COLO668 (cell line): Measurements from ENCODE around the gene FHOD3.
"Not testable (repeated sequence)": the region's sequence is repeated elsewhere in the genome, so short reads cannot be mapped to it uniquely, and the experiment has no call there.

Experiments
- DNase-seq: peaks from one replicate; lab custom pipeline; 2025; ENCODE audit not compliant: unreplicated experiment; lab: John Stamatoyannopoulos, UW

The FHOD3 gene

GRCh38 chr18:36441426-36442240, 144.1 kb downstream of the FHOD3 start:
- no peak for DNase-seq

- DNase-seq = no peak
Observed at GRCh38 chr18:36442717-36443116, 145.2 kb downstream of the FHOD3 start.

DNA sequence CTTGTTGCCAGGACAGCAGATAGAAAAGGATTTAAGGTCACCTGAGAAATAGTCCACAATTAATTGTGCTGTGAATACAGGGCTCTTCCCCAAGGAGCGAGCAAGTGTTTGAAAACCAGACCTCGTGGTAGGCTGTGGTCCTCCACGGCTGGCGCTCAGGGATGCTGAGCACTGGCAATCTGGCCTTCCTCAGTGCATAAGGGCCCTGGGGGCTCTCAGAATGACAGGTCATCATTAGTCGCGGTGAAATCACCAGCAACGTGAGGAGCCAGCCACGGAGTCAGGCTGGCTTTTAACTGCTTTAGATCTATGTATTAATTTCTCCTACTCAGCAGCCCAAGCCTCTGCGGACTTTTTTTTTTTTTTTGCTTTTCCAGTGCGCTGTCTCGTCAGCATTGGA, 148.5 kb downstream of the FHOD3 start:
- no peak for DNase-seq

DNA sequence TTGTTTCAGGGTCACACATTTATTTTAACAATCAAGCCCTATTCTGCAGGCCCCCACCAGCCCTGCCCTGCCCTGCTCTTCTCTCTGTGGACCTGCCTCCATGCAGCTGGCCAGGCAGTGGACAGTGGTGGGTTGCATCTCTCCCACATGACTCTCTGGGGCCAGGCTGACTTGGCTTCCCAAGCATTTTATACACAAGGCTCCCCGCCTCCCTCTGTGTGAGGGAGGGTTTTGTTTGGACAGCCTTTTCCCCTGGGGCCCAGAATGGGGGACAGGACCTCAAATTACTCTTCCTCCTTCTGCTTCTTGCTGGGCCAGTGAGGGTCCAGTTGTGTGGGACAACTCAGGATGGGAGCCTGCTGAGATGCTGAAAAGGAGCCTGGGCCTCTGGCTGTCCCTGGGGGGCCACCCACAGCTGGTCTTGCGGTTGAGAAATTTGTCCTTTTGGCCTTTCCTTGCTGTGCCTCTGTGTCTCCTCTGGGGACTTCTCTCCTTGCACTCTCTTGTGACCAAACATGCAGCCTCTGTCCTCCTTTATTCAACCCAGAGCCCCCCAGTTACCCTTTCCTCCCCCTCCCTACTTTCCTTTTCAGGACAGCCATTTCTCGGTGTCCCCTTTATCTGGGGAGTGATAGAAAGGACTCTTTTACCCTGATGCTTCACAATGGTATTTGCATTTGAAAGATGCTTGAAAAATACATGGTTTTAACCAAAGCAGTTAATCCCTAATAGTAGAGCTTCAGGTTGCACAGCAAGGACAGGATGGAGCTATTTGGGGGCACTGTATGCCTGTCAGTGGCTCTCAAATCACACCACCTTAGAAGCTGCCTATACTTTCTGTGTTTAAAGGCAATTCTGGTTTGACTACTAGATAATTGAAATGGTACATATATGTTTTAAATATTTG, 151.1 kb downstream of the FHOD3 start:
- DNase-seq = no peak

- DNase-seq = no peak
Observed at GRCh38 chr18:36449451-36449850, 151.9 kb downstream of the FHOD3 start.

DNA sequence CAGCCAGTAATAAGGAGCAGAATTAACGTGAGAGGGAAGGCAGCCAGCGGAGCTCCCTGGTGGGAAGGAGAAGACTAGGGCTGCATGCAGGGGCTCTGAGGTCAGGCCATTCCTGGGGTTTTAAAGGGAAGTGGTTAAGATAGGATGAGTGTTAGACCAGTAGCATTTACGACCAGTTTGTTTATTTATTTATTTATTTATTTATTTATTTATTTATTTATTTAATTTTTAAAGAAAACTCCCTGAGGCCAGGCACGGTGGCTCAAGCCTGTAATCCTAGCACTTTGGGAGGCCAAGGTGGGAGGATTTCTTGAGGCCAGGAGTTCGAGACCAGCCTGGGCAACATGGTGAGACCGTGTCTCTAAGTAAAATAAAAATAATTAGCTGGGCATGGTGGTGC, 152.8 kb downstream of the FHOD3 start:
- no peak for DNase-seq

DNA sequence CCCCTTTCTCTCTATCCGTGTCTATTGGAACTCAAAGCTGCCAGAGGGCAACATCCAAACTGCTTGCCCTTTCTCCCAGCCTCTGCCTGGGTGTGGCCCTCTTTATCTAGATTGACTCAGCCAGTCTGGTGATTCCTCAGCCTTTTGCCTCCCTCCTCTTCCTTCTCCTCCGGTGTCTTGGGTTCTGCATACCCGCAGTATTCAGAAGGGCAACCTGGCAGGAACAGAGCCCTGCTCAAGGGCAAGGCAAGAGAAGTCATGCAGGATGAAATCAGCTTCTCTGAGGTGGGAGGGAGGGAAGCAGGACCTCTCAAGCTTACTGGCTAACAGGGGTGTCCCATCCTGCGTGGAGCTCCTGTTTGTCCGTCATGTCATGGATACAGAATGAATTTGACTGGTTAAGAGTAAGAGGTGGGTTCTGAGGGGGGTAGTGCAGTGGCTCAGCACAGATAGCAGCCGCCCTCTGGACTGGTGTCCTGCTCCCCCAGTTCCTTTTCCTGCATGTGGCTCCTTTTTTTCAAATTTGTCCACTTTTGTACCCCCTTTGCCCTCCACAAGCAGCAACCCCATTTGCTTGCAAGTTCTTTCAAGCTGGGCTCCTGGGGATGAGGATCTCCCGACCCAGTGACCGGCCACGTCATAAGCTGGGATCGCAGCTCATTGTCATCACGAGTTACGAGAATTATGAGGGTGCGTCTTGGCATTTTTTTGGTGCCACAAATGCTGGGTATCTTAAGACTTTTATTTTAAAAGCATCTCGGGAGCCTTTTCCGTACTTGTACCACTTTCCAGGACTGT, 154.1 kb downstream of the FHOD3 start:
- no peak for DNase-seq

- DNase-seq = no peak
Observed at GRCh38 chr18:36454245-36454644, 156.7 kb downstream of the FHOD3 start.

DNA sequence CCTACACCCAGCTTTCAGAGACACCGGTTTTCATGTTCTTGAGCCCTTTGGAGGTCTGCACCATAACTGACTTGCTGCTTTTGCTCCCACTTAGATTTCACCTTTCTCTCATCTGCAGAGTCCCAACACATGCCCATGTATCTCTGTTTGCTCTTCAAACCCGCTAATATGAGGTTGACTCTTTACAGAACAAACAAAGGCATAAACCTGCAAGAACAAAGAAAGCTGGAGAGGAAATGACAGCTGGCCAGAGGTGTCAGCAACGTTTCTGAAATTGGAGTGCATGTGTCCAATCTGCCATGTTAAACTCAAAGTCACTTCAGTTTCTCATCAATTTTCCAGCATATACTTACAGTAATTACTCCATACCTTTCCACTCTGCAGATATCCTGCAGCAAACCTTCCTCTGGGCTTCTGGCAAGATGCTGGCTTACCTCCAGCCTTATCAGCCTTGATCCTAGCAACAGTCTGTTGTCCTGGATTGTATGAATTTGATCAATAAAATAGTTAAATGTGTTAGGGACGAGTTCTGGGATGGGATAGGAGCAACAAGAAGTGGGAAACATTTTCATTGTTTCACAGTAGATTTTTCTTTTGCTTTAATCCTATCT, 157.4 kb downstream of the FHOD3 start:
- DNase-seq = peak; percentile 60

DNA sequence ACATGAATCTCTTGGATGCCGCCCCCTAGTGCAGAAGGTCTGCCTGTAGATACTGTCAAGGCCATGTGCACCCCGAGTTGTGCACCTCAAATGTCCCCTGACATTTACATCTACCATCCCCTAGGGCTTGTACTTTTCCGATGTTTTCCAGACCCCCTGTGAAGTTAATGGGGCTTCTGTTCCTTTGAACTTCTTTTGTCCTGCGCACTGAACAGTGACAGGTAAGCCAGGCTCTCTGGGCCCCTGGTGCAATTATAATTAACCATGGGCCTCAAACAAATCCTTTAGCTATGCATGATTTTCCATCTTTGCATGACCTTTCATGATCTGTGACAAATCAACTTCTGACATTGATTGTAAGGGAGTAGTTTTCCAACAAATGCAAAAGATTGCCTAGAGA, 158.4 kb downstream of the FHOD3 start:
- no peak for DNase-seq

DNA sequence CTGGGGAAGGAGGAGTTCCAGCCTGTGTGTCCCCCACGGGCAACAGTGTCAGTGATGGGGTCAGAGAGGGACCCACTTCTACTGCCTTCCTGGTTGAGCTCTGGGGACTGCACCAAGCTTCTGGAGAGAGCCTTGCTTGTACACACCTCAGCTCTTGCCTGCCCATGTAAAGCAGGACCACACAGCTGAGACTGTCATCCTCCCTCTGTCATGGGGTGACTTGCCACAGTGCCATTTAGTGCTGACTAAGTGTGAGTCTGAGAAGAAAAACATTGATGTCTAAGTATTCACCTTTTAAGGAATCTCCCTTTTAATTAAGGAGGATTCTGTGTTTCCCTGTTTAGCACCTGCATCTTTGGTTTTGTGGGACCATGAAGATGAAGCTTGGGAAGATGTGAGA, 159.1 kb downstream of the FHOD3 start:
- DNase-seq = no peak

DNA sequence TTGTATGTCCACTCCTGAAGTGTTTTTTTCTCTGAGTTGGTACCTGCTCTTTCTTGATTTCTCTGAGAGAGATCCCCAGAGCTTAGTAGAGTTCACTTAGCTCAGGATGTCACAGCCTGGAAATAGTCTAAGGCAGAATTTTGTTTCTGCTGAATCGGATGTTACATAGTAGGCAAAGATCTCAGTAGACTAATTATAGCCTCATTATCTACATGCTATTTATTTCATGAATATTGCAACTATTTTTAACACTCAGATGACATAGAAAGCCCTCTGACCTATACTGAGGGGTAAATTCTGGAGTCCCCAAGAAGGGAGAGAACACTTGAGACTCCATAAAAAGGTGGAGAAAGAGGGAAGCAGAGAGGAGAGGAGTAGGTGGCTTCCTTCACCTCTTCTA, 160.2 kb downstream of the FHOD3 start:
- no peak for DNase-seq

DNA sequence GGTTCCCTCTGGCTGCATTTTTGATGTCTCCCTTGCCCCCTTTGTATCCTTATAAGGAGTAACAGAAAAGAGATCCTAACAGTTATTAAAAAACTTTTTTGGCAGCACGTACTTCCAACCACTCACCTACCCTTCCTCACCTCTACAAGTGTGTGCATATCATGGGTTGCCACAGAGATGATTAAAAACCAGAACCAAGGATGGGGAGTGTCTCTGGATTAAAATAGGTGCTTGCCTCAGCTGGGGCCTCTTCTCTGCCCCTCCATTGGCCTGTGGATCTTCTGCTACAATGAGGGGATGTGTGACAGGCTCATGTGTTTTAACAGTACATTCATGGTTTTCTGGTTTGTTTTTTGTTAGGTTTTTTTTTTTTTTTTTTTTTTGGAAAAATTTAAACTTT, 160.8 kb downstream of the FHOD3 start:
- DNase-seq = no peak

- DNase-seq = no peak
Observed at GRCh38 chr18:36459203-36459602, 161.7 kb downstream of the FHOD3 start.

DNA sequence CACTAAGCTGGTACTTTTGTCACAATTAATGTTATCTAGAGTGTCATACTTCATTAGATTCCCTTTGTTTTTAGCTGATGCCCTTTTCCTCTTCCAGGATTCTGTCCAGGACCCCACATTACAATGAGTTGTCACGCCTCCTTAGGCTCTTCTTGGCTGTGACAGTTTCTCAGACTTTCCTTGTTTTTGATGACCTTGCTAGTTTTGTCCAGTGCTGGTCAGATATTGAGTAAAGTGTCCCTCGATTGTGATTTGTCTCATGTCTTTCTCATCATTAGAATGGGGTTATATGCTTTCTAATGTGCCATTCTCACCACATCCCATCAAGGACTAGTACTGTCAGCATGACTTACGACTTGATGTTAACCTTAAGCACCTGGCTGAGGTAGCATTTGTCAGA, 162.3 kb downstream of the FHOD3 start:
- no peak for DNase-seq

GRCh38 chr18:36460324-36460850, 162.9 kb downstream of the FHOD3 start:
- no peak for DNase-seq

DNA sequence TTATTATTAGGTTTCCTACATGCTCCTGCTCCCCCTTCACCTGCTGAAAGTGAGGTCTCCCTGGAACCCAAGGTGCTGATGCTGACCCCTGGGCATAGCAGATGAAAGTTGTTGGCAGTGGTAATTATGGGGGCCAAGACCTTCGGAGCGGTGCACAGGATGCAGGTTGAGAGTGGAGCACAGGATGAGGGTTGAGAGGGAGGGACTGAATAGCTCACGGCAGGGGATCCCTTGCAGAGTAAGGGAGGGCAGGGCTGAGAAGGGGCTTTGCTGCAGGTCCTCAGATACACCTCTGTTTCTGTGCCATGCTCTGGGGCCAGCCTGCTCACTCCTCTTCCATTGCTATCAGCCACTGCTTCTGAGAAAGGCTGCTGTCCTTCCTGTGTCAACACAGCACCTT, 163.3 kb downstream of the FHOD3 start:
- no peak for DNase-seq

DNA sequence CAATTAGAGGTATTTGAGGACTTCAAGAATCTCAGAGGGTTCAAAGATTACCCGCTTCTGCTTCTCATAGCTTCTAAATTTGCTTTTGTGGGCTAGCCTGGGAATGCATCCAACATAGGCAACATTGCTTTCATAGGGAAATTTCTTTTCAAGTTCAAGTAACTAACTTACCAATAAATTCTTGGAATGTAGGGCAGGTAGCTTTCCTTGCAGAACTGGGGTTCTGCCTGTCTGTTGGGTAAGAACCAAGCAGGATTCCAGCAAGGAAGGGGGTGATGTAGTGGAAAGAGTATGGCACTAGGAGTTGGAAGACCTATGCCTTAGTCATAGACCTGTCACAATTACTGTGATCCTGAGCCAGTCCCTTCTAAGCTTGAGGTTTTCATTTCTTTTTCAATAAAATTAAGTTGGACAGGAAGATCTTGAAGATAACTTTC, 164.1 kb downstream of the FHOD3 start:
- no peak for DNase-seq

GRCh38 chr18:36463516-36463915, 166.0 kb downstream of the FHOD3 start:
- DNase-seq = not testable (repeated sequence)

DNA sequence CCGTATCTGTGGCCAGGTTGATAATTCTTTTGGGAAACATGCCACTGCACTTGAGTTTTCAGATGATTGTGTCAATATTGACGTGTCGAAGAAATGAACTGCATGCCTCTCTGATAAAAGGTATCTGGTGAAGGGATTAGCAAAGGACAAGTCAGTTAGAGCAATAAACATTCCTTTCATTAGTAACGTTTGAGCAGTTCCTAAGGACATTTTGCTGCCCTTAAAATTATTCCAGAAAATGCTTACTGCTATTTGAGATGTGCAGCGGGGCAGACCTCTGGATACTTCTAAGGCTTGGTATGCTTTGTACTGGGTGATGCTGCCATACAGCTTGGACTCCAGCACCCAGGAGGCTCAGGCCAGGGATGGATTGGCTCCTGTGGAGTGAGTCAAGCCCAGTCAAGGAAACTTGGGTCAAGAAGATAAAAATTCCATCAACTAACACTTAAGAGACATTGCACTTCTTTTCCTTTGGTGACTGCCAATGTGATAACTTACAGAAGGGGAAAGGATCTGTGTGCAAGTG, 166.7 kb downstream of the FHOD3 start:
- no peak for DNase-seq
